CD4-positive, alpha-beta T cell (primary cell): ENCODE measurements around the gene STYXL2. TPM values are rescaled to one million over a fixed set of nuclear protein-coding genes. Genes with fewer than 3 reads are reported as not detected.

Experiments
- ATAC-seq: fragments of 200-7000 bp; cut with Tn5 transposase; one replicate; pipeline ENCODE4 v1.10.0; 2022; ENCODE audit warnings: mild to moderate bottlenecking; ENCODE audit not compliant: poor library complexity
- CTCF ChIA-PET: fragments of 350-600 bp; sonication (Branson Sonifier 250); formaldehyde crosslinking; loops from one replicate; lab custom pipeline; 2021; ENCODE audit warnings: antibody characterized with exemption, inconsistent platforms; lab: Charles Lee
- POLR2A ChIA-PET: fragments of 350-600 bp; sonication (Branson Sonifier 250); formaldehyde crosslinking; loops from one replicate; lab custom pipeline; 2021; ENCODE audit warnings: antibody characterized with exemption, inconsistent platforms; lab: Charles Lee
- DNase-seq, 14 experiments: peaks; one replicate each; pipeline ENCODE4 v3.0.0-alpha.2; 2013 to 2020; ENCODE audit warnings: mixed read lengths in 2 of 14
- H3K27ac ChIP-seq, 2 donors: one replicate each; pipeline versions ENCODE4 v1.5.1 to v1.7.0; 2013; ENCODE audit warnings: low read length in 2 of 2, low read depth in 1 of 2, mild to moderate bottlenecking in 1 of 2
- H3K27me3 ChIP-seq, 2 experiments: 1 replicate in 1 of 2; 2 replicates in 1 of 2; pipeline versions ENCODE4 v1.6.1 to v1.7.0; 2013; ENCODE audit warnings: low read length in 2 of 2, control low read depth in 1 of 2, mild to moderate bottlenecking in 1 of 2, moderate library complexity in 1 of 2; ENCODE audit not compliant: insufficient read depth in 2 of 2, control insufficient read depth in 1 of 2
- H3K36me3 ChIP-seq: one replicate; pipeline ENCODE4 v1.6.1; 2013; ENCODE audit warnings: low read length, control low read depth; ENCODE audit not compliant: insufficient read depth
- H3K4me1 ChIP-seq: one replicate; pipeline ENCODE4 v1.6.1; 2013; ENCODE audit warnings: low read length, control low read depth; ENCODE audit not compliant: insufficient read depth
- H3K4me3 ChIP-seq: one replicate; pipeline ENCODE4 v1.5.1; 2013; ENCODE audit warnings: mild to moderate bottlenecking, low read length, moderate library complexity
- H3K9me3 ChIP-seq, 2 experiments: 1 replicate in 1 of 2; 2 replicates in 1 of 2; pipeline versions ENCODE4 v1.6.1 to v1.7.0; 2013; ENCODE audit warnings: low read length in 2 of 2, mild to moderate bottlenecking in 2 of 2, control low read depth in 1 of 2, moderate library complexity in 1 of 2; ENCODE audit not compliant: control insufficient read depth in 1 of 2, insufficient read depth in 1 of 2
- H3K27ac Mint-ChIP-seq: one replicate; pipeline ENCODE4 v1.8.0; 2020; ENCODE audit warnings: mixed read lengths
- H3K27me3 Mint-ChIP-seq: one replicate; pipeline ENCODE4 v1.8.0; 2021; ENCODE audit warnings: mixed read lengths
- H3K36me3 Mint-ChIP-seq: one replicate; pipeline ENCODE4 v1.8.0; 2021; ENCODE audit warnings: low read depth, mixed read lengths
- H3K4me1 Mint-ChIP-seq: one replicate; pipeline ENCODE4 v1.8.0; 2021; ENCODE audit warnings: low read depth, mixed read lengths
- H3K4me3 Mint-ChIP-seq: one replicate; pipeline ENCODE4 v1.8.0; 2020; ENCODE audit warnings: mild to moderate bottlenecking, mixed read lengths
- H3K9me3 Mint-ChIP-seq: one replicate; pipeline ENCODE4 v1.8.0; 2020; ENCODE audit warnings: mixed read lengths
- intact Hi-C, 2 experiments: fragments of 100-400 bp; cut with DNase I in 1 of 2; cut with micrococcal nuclease in 1 of 2; formaldehyde crosslinking; loops; one replicate each; pipeline versions ENCODE4 v1.15.1 to v1.9.0; 2023 to 2025; cut with DNase I, micrococcal nuclease
- total RNA-seq, 174 experiments: library from RNA in 2 of 174; stranded (reverse) in 2 of 174; gene quantifications; one replicate each; pipeline ENCODE4 v1.2.3 and lab custom pipeline; 2021 to 2026
- TF ChIP-seq, protein P1 (sequence below): fragments of 200-600 bp; IDR thresholded peaks from one replicate; pipeline ENCODE4 v1.8.0; 2022; ENCODE audit warnings: antibody characterized with exemption, mild to moderate bottlenecking

Gene STYXL2
- total RNA-seq, 2 experiments from 2014 or later: not detected

DNA sequence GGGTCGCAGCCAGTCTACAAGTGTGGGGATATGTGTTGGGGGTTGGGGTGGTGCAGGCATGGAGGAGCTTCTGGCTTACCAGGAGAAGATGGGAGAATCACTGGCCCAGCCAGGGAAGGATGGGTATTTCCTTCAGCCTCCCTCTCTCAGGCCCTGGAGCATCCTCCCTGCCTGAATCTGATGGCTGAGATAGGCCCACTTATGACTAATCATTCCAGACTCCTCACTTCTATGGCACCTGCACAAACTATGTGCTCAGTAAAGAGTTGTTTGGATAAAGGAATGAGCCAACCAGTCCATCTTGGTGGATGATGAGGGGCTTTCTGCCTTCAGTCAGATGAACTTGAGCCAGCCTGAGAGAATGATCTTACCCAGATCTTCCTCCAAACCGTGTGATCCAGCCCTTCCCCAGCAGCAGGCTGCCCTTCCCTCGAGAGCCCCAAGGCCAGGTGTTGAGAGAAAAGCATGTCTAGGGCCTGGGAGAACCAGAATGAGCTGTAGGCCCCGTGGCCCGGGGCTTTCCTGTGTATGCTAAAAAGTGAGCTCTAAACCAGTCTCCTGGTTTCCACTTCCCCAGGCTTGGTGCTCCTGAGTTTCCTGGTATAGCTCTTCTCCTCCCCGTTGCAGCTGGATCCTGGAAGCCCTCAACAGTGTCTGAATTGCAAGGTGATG, 5.0 kb upstream of the STYXL2 start:
- intact Hi-C loops: no loop called here
- DNase-seq: no peak
- ChIA-PET POLR2A (interaction anchor here (0.6 to 4.5 kb wide), 6 partner anchors 10 to 131 kb away, joined by 3 to 30 read pairs (median 8); partner anchors contain the start of gene POU2F1), CTCF (no interaction called here)
- peaks cover 66% of the 10 kb centered on the region for H3K4me1 Mint-ChIP-seq
- H3K4me3 ChIP-seq: peak overlapping the region; percentile 25
- H3K4me1 ChIP-seq: peaks cover 43% of the 10 kb centered on the region
- ATAC-seq: no peak
- H3K27me3 Mint-ChIP-seq: no peaks in the 10 kb centered on the region
- no peaks in the 10 kb centered on the region for H3K9me3 ChIP-seq
- no peaks in the 10 kb centered on the region for H3K36me3 ChIP-seq
- H3K27me3 ChIP-seq: no peaks in the 10 kb centered on the region
- H3K27ac Mint-ChIP-seq: peak overlapping the region; percentile 98
- TF ChIP-seq, protein P1, sequence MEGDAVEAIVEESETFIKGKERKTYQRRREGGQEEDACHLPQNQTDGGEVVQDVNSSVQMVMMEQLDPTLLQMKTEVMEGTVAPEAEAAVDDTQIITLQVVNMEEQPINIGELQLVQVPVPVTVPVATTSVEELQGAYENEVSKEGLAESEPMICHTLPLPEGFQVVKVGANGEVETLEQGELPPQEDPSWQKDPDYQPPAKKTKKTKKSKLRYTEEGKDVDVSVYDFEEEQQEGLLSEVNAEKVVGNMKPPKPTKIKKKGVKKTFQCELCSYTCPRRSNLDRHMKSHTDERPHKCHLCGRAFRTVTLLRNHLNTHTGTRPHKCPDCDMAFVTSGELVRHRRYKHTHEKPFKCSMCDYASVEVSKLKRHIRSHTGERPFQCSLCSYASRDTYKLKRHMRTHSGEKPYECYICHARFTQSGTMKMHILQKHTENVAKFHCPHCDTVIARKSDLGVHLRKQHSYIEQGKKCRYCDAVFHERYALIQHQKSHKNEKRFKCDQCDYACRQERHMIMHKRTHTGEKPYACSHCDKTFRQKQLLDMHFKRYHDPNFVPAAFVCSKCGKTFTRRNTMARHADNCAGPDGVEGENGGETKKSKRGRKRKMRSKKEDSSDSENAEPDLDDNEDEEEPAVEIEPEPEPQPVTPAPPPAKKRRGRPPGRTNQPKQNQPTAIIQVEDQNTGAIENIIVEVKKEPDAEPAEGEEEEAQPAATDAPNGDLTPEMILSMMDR: no peak
- H3K9me3 Mint-ChIP-seq: no peaks in the 10 kb centered on the region
- H3K4me3 Mint-ChIP-seq: peak overlapping the region; percentile 70
- peaks cover 3% of the 10 kb centered on the region for H3K36me3 Mint-ChIP-seq
- H3K27ac ChIP-seq: peak overlapping the region; percentile 82 to 90

DNA sequence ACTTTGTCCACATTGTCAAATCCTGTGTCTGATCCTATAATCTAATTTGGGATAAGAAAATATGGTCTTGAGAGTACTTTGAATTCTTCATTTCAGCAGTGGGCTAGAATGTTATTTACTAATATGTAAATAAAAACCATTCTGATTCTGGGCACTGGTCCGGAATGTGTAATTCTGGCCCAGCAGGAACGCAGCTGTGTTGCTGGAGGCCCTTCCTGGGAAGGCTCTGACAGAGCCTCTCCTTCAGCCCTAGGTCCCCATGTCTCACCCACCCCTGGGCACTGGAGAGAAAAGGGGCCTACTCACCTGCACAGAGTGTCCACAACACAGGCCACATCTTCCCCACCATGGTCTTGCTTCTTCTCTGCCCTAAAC, 3.9 kb upstream of the STYXL2 start:
- H3K27ac Mint-ChIP-seq: peak overlapping the region; percentile 98
- no peaks in the 10 kb centered on the region for H3K27me3 ChIP-seq
- H3K27me3 Mint-ChIP-seq: no peaks in the 10 kb centered on the region
- intact Hi-C loops: loop anchor here in 1 of 2 experiments (2.0 to 10.0 kb wide), 2 partner anchors 31 to 135 kb away; partner anchors contain the start of gene POU2F1
- peaks cover 3% of the 10 kb centered on the region for H3K36me3 Mint-ChIP-seq
- H3K4me3 Mint-ChIP-seq: peak overlapping the region; percentile 84
- ChIA-PET POLR2A (interaction anchor here (0.5 to 4.5 kb wide), 14 partner anchors 11 to 428 kb away, joined by 3 to 30 read pairs (median 5); partner anchors contain the start of genes CD247 and POU2F1), CTCF (interaction anchor here (1.0 to 1.2 kb wide), 3 partner anchors 31 to 180 kb away, joined by 3 to 4 read pairs (median 3); no protein-coding TSS in a partner anchor)
- no peak for ATAC-seq
- H3K27ac ChIP-seq: peak overlapping the region; percentile 82 to 90
- TF ChIP-seq, protein P1: no peak
- H3K4me1 Mint-ChIP-seq: peaks cover 67% of the 10 kb centered on the region
- H3K4me3 ChIP-seq: peak overlapping the region; percentile 48
- H3K4me1 ChIP-seq: peaks cover 43% of the 10 kb centered on the region
- H3K9me3 Mint-ChIP-seq: no peaks in the 10 kb centered on the region
- no peaks in the 10 kb centered on the region for H3K9me3 ChIP-seq
- no peaks in the 10 kb centered on the region for H3K36me3 ChIP-seq
- no peak for DNase-seq

DNA sequence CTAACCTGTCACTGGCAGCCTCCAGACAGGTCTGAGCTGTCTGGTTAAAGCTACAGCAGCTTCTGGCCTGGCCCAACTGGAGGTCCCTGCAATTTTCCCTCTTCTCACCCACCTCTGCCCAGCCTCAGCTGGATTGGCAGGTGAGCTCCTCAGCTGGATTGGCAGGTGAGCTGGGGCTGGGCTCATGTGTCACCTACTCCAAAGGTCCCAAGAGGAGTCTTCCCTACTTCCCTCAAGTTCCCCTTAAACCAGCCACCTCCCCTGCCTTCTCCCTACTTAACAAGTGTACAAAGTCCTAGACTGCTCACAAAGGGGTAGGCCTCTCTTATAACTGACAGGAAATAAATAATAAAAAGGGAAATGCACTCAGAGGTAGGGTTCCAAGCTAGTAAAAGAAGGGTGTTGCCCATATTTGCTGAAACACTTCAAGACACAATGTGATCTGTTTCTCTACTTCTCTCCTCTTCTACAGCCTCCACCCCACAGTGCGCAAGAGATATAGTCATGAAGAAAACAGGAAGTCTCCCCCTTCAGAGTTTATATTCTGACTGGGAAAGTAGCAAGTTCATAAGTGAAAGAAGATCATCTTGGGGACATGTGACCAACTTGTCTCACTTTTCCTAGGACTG, 3.4 kb upstream of the STYXL2 start, which contains the start of gene GPA33:
Gene GPA33 (minus strand): TSS at position 64 of the 629 bp plus-strand sequence. CDS start 90 bp downstream, outside the sequence.
- H3K27me3 Mint-ChIP-seq: no peaks in the 10 kb centered on the region
- Histone ChIP-seq H3K9me3 (no peaks in the 10 kb centered on the region), H3K4me1 (peaks cover 41% of the 10 kb centered on the region), H3K27me3 (no peaks in the 10 kb centered on the region), H3K36me3 (no peaks in the 10 kb centered on the region), H3K4me3 (peak within 1 kb of the TSS; percentile 48), H3K27ac (peak within 1 kb of the TSS; percentile 82 to 90)
- no peaks in the 10 kb centered on the region for H3K9me3 Mint-ChIP-seq
- H3K27ac Mint-ChIP-seq: peak within 1 kb of the TSS; percentile 98
- peak within 1 kb of the TSS; percentile 84 for H3K4me3 Mint-ChIP-seq
- ChIA-PET POLR2A (interaction anchor here (0.5 to 4.5 kb wide), 14 partner anchors 12 to 428 kb away, joined by 3 to 30 read pairs (median 5); partner anchors contain the start of genes CD247 and POU2F1), CTCF (interaction anchor here (1.0 to 1.6 kb wide), 4 partner anchors 18 to 180 kb away, joined by 3 to 4 read pairs (median 4); no protein-coding TSS in a partner anchor)
- intact Hi-C loops: loop anchor here in 1 of 2 experiments (2.0 to 10.0 kb wide), 2 partner anchors 30 to 134 kb away; partner anchors contain the start of gene POU2F1
- peaks cover 3% of the 10 kb centered on the region for H3K36me3 Mint-ChIP-seq
- H3K4me1 Mint-ChIP-seq: peaks cover 72% of the 10 kb centered on the region
- DNase-seq (peak in 11 of 14 experiments; percentile 11 to 84 (median 40)), ATAC-seq (peak; percentile 97)
- TF ChIP-seq, protein P1: no peak
